ENCODE data around the gene KCNA3.

- TF ChIP-seq, protein P1, sequence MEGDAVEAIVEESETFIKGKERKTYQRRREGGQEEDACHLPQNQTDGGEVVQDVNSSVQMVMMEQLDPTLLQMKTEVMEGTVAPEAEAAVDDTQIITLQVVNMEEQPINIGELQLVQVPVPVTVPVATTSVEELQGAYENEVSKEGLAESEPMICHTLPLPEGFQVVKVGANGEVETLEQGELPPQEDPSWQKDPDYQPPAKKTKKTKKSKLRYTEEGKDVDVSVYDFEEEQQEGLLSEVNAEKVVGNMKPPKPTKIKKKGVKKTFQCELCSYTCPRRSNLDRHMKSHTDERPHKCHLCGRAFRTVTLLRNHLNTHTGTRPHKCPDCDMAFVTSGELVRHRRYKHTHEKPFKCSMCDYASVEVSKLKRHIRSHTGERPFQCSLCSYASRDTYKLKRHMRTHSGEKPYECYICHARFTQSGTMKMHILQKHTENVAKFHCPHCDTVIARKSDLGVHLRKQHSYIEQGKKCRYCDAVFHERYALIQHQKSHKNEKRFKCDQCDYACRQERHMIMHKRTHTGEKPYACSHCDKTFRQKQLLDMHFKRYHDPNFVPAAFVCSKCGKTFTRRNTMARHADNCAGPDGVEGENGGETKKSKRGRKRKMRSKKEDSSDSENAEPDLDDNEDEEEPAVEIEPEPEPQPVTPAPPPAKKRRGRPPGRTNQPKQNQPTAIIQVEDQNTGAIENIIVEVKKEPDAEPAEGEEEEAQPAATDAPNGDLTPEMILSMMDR (IDR thresholded peaks at IDR 0.05): no peak
- TF ChIP-seq FOXJ3 (CRISPR knock-in tag; IDR thresholded peaks at IDR 0.05; ENCODE audit: borderline replicate concordance): no peak
- no peak for TF ChIP-seq IRF1 (CRISPR knock-in tag; IDR thresholded peaks at IDR 0.05)
- no peak for TF ChIP-seq TCF7 (CRISPR knock-in tag; IDR thresholded peaks at IDR 0.05; ENCODE audit: low read depth)
- TF ChIP-seq PRRX2 (CRISPR knock-in tag; IDR thresholded peaks at IDR 0.05): no peak
These were observed 28.7 kb downstream of the KCNA3 start for GRCh38 chr1:110645821-110646735.
